Prostate gland (tissue), 2 donors: ENCODE results near the gene BRF1.

Experiments used
- CTCF ChIP-seq, 4 experiments: fragments of 200-600 bp in 2 of 4; fragments of 450-650 bp in 2 of 4; sonication (generic) in 2 of 4; IDR thresholded peaks; 1 replicate in 3 of 4; 2 replicates in 1 of 4; pipeline ENCODE4 v1.5.1; 2016 to 2019; ENCODE audit warnings: antibody characterized with exemption in 4 of 4, mild to moderate bottlenecking in 2 of 4, moderate library complexity in 2 of 4
- POLR2A ChIP-seq: fragments of 450-650 bp; IDR thresholded peaks from one replicate; pipeline ENCODE4 v1.6.1; 2016; ENCODE audit warnings: antibody characterized with exemption, mild to moderate bottlenecking
- POLR2AphosphoS5 ChIP-seq: sonication (generic); formaldehyde crosslinking; IDR thresholded peaks from one replicate; pipeline ENCODE4 v1.6.1; 2017; ENCODE audit warnings: antibody characterized with exemption

GRCh38 chr14:105283028-105283427 is 17.8 kb downstream of the BRF1 start:
- TF ChIP-seq POLR2A (no peak), POLR2AphosphoS5 (no peak), CTCF (IDR thresholded peaks at IDR 0.05) (no peak)
